IPS-18c (cell line): ENCODE data around the gene HLA-DOB.

ENCODE experiments used
- H3K4me3 ChIP-seq: 2 replicates; pipeline ENCODE4 v1.7.0; 2013; ENCODE audit warnings: low read depth, mild to moderate bottlenecking, low read length, moderate library complexity; ENCODE audit not compliant: insufficient read depth
- H3K9me3 ChIP-seq: one replicate; pipeline ENCODE4 v1.6.1; 2013; ENCODE audit warnings: mild to moderate bottlenecking, low read length, moderate library complexity; ENCODE audit not compliant: control insufficient read depth, insufficient read depth

Gene HLA-DOB

DNA sequence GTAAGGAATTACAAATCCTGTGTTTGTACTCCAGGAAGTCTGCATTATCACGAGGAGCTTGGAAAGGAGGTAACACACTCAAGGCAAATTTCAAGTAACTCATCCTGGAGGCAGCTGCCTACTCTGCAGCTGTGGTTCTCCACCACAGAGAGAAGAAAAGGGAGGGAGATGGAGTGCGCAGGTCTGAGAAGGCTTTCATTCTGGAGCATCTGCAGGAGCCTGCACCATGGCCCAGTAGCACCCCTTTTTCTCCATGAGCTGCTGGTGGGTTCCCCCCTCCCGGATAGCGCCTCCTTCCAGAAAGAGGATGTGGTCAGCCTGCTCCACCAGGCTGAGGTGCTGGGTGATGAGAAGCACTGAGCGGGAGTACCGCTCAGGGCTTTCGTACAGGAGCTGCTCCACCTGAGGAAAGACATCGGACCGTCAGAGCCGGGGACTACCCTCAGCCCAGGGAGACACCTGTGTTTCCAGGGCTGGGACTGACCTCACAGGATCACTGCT is 28.6 kb upstream of the HLA-DOB start:
- Histone ChIP-seq H3K4me3 (peak overlapping the region; percentile 31; the same call in 1 of the 2 replicates), H3K9me3 (no peaks in the 10 kb centered on the region)

DNA sequence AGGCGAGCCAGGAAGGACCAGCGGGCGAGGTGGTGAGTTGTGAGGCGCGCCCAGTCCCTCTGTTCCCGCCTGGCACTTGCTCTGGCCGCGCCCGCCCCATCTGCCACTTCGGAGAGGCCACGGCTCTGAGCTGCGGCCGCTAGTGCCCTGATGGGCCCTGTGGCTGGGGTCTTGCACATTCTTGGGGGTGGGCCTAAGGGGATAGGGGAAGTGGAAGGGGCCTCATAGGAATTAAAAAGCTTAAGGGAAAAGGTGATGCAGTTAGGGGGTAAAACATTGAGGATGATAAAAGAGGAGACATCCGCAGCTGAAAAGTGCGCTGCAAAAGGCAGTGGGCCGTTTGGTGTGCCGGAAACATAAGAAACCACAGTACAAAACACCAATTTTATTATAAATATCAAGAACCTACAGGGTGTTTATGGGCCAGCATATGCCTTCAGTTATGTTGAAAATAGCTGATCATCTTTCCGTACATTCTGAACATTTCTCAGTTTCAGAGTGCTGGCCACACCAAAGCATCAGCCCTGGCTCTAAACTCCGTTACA is 28.1 kb upstream of the HLA-DOB start:
- H3K4me3 ChIP-seq, result peak overlapping the region; percentile 31; the same call in 1 of the 2 replicates
- no peaks in the 10 kb centered on the region for H3K9me3 ChIP-seq

DNA sequence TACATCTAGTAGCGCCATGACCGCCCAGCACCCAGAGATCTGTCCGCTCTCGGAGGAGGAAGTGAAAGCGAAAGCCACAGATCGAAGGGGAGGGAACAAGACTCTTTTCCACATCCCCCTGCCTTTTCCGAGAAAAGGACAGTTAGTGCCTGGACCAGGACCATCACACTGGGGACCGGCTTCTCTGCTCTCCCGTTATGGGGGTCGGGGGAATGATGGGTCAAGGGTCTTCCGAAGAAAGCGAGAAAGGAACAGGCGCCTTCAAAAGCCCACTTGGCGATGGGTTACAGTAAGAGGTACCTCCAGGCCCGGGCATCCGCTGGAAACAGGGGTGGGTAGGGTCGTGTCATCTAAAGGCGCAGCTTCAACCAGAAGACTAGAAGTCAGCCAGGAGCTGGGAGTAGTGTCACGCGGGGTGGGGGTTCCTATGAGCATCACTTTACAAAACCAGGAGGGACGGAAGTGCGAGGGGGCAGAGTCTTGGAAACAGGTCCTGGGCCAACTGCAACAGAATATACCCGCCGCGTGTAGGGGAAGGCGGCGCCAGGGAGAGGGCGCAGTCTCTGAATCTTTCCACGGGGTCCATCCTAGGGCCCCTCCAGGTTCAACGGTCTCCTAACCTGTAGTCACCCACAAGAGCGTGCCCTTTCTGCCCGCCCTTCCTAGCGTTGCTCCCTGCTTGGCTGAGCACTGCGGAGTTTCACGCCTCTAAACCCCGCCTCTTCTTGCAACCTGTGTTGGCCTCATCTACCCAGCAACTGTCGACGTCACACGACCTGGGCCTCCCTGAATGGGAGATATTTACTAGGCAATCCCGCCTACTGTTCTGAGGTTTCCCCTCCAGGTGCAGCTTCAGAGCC is 27.4 kb upstream of the HLA-DOB start, which contains the start of gene PSMB8:
Gene PSMB8 (minus strand): TSS at position 69 of the 860 bp plus-strand sequence. CDS start 51 bp downstream, at position 18.
- H3K4me3 ChIP-seq, result peak within 1 kb of the TSS; percentile 73
- H3K9me3 ChIP-seq, result no peaks in the 10 kb centered on the region

DNA sequence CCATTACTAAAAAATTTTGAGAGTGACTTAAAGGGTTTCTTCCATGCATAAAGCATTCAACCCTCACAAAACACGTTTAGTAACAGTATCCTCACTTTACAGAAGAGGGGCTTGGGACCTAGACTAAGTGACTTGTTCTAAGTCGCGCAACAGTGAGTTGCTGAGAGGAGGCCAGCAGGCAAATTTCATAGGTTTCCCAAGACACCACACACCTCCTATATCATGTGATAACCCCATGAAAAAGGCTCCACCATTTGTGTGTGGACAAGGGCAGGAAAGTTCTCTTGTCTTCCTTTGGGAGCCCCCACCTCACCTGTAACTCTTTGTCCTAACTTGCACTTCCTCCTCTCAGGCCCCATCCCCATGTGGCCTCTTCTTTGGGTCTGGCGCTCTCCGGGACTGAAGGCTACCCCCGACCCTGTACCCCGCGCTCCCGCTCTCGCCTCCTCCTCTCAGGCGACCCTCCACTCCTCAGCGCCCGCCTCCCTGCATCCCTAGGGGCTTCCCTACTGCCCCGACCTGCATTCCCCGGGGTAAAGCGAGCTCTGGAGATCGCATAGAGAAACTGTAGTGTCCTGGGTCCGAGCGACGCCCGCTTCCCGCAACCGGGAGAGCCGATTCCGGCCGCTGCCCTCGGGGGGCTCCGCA is 26.7 kb upstream of the HLA-DOB start:
- Histone ChIP-seq H3K9me3 (no peaks in the 10 kb centered on the region), H3K4me3 (peak overlapping the region; percentile 73)

DNA sequence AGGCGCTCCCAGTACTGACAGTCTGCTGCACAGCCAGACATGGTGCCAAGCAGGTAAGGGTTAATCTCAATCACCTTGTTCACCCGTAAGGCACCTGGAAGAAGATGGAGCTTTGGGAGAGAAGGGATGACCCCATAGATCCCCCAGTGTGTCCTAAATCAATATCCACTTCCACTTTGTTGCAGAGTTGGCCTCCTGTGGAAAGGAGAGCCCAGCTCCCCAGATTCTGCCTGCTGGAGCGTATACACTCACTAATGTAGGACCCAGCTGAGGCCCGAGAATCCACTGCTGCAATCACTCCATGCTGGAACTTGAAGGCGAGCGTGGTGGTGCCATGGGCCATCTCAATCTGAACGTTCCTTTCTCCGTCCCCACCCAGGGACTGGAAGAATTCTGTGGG is 25.9 kb upstream of the HLA-DOB start:
- no peak overlapping the region for H3K4me3 ChIP-seq
- no peaks in the 10 kb centered on the region for H3K9me3 ChIP-seq

DNA sequence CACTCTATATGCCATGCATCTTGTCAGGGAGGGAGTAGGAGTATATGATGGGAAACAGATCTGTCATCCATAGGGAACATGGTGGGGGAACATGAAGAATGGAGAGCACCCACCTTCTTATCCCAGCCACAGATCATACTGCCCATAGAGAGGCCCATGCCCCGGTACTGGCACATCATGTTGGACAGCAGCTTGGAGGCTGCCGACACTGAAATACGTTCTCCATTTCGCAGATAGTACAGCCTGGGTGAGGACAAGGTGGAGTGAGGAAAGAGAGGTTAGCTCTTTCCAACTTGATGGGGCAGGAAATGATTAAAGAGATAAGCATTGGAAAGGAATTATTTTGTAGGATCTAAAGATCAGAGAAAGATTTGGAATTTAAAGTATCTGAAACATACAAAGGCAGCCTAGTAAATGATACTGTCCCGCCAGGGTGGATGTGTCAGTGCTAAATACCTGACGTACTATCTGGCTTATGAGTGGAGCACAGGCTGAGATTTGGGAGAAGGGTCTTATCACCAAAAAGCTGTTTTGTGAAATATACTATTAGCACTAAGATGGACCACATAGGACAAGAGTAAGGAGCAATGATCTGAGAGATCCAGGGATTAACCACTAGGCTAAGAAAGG is 25.3 kb upstream of the HLA-DOB start:
- Histone ChIP-seq H3K9me3 (no peaks in the 10 kb centered on the region), H3K4me3 (no peak overlapping the region)

DNA sequence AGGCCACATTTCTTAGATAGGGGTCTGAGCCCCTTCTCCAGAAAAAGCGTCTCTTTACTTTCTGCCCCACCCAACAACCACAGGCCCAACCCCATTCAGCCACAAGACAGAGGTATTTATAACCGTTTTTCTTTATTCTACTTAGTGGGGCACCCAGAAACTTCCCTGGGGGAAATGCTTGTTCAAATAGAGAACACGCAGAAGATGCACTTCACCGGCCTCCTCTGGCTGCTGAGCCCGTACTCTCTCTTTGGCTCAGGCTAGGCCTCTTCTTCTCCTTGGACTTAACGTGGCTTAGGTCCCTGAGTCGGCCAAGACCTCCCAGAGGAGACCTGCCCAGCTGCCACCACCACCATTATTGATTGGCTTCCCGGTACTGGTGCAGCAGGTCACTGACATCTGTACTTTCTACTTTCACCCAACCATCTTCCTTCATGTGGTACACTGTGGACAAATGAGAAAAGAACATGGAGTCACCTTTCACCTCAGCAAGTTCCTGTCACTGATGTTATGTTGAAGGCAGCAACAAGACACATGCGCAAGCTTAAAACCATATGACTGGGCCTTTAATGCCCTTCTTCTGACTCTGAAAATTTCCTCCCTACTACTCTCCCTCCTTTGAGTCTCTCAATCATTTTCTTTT is 23.9 kb upstream of the HLA-DOB start:
- Histone ChIP-seq H3K4me3 (no peak overlapping the region), H3K9me3 (no peaks in the 10 kb centered on the region)

DNA sequence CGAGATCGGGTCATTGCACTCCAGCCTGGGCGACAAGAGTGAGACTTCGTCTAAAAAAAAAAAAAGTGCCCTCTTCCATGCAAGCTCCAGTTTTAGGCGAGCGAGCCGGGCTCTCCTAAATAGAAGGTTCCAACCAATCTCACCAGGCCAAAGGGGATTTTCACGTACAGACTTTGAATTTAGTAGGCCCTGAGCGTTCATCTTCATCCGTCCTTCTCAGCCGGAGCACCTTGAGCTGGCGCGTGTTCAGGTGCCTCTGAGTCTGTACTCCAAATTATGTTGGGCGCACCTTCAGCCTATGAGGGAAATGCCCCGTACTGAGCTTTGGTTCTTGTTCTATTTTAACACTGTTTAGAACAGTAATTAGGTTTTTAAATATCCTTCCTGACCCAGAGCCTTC is 22.6 kb upstream of the HLA-DOB start:
- Histone ChIP-seq H3K9me3 (no peaks in the 10 kb centered on the region), H3K4me3 (no peak overlapping the region)

DNA sequence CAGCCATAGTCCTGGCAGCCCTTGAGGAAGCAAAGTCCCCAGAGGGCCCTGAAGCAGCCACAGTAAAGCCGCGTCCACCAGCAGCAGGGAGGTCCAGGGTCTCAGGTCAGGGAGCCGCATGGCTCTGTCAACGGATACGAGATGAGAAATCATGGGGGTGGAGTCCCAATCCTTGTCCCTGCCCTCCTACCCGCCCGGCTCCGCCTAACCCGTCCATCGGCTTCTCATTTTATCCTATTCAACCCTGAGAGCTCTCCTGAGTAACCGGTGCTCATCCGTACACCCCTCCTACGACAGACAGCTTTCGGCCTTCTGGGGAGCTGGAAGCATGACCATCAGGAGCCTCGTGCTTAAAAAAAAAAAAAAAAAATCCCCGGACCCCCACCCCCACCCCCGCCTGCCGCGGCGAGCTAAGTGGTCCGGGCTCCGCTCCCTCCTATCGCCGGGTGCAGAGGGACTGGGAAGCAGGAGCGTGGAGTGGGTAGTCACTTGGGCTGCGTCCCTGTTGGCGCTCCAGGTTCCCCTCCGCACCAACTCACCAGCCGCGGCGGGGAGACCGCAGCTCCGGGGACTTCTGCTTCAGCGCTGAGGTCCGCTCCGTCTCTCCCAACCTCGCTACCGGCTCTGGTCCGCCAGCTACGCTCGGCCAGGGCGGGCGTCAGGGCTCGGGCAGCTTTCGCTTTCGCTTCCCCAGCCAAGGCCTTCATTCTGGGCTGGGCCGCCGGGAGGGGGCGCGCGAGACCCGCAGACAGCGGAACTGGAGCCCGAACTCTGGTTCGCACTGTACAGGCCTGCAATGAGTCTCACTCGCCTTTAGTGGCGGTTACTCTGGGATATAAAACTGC is 21.5 kb upstream of the HLA-DOB start, which contains the start of gene TAP2:
Gene TAP2 (minus strand): TSS at position 626 of the 845 bp plus-strand sequence. CDS start 506 bp downstream, at position 120.
- peak within 1 kb of the TSS; percentile 81 for H3K4me3 ChIP-seq
- H3K9me3 ChIP-seq, result no peaks in the 10 kb centered on the region

DNA sequence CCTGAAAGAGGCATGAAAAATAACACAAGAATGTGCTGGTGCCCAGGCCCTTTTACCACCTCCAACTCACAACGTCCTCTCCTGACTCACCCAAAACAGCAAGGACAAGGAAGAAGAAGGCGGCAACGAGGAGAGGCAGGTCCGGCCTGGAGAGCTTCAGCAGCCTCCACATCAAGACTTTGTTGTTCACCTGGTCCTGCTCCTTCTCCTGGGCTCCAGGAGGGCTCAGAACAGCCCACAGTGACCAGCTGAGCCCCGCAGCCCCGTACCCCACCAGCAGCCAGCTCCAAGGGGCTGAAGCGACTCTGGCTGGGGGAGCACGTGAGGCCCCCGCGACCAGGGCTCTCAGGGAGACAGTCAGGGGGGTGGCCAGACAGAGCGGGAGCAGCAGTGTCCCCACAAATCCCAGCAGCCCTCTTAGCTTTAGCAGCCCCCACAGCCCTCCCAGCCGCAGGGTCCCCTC is 20.9 kb upstream of the HLA-DOB start:
- Histone ChIP-seq H3K4me3 (peak overlapping the region; percentile 81; the same call in 1 of the 2 replicates), H3K9me3 (no peaks in the 10 kb centered on the region)

DNA sequence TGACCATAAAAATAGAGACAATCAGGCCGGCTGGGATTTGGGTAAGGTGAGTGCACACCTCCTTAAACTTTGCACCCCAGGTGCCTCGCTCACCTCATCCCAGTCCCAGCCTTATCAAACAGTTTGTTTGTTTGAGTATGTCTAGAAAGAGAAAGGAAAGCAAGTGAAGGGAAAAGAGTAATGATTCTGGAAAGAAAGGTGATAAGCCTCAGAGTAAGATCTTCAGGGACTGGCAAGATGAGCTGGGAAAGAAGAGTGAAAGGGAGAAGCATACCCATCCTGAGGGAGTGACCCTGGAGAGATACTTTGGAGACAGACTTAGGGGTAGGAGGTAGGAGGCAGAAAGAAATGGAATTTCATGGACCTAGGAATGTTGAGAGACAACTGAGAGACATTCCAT is 20.1 kb upstream of the HLA-DOB start:
- Histone ChIP-seq H3K4me3 (no peak overlapping the region), H3K9me3 (no peaks in the 10 kb centered on the region)

DNA sequence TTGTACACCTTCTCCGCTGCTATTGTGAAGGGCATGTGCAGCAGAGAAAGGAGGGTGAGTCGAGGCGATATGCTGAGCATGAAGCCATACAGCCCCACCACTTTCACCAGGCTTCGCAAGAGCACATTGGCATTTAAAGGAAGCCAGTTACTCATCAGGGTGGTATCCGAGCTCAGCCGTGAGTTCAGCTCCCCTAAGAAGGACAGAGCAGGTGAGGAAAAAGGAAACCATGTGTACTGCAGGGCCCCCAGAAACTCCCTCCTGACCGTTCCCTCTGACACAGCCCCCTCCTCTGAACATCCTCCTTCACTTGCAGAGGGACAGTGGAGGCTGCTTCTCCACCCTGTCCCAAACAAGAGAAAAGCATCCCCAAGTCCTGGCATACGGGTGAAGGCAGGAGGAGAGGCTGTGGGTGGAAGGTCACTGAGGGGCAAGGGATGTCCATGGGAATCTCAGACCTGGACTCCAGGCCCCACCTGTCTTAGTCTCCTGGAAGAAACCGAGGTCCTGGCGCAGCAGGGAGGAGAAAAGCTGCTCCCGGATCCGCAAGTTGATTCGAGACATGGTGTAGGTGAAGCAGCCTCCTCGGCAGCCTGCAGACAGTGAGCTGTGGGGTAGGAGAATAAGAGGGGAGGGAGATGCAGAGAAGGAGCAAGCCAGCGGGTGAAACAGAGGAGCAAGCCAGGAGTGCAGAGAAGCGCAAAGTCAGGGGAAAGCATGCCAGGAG is 18.5 kb upstream of the HLA-DOB start:
- Histone ChIP-seq H3K4me3 (no peak overlapping the region), H3K9me3 (no peaks in the 10 kb centered on the region)

DNA sequence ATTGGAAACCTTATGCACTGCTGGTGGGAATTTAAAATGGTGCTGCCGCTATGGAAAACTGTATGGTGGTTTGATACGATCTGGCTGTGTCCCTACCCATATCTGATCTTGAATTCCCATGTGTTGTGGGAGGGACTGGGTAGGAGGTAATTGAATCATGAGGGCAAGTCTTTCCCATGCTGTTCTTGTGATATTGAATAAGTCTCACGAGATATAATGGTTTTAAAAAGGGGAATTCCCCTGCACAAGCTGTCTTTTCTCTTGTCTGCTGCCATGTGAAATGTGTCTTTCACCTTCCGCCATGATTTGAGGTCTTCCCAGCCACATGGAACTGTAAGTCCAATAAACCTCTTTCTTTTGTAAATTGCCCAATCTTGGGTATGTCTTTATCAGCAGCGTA is 16.9 kb upstream of the HLA-DOB start:
- no peaks in the 10 kb centered on the region for H3K9me3 ChIP-seq
- no peak overlapping the region for H3K4me3 ChIP-seq

DNA sequence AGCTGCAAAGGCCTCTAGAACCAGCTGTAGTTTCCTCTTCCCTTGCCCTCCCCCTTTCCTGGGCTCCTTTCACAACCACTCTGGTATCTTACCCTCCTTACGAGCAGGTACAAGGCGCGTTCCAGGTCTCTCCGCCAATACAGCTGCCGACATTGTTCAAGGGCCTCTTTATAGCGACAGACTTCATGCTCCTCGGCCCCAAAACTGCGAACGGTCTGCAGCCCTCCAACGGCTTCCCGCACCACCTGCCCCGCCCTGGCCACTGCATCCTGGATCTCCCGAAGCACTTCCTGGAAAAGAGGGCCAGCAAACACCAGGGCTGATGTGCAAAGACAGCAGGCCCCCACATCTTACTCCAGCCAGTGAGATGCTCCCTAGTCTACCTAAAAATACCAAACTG is 15.7 kb upstream of the HLA-DOB start:
- H3K4me3 ChIP-seq, result no peak overlapping the region
- H3K9me3 ChIP-seq, result no peaks in the 10 kb centered on the region

DNA sequence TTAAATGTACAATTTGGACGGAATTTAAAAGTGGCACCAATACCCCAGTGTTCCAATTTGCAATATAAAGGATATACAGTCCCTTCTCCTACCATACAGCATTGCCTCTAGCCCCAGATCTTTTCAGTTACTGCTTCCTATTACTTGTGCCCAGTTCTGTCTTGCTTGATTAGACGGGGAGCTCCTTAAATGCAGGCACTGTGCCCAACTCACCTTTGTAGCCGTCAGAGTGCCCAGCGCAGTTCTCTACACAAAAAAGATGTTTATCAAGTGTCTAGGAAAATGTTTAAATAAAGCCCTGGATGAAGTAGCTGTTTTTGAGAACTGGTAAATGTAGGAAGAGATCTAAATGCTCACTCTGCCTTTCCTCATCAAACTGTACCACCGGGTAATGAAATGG is 14.1 kb upstream of the HLA-DOB start:
- no peak overlapping the region for H3K4me3 ChIP-seq
- no peaks in the 10 kb centered on the region for H3K9me3 ChIP-seq
